Endothelial cell of umbilical vein (primary cell): ENCODE results near the gene NTN3. TPM values are rescaled to one million over a fixed set of nuclear protein-coding genes. Genes with fewer than 3 reads are reported as not detected.

Source experiments
- BruUV-seq: library from RNA; stranded (reverse); fragments of 400-500 nt; replicated peaks from 2 replicates; lab custom pipeline; 2021; lab: Mats Ljungman, UMichigan
- CTCF ChIA-PET: fragments of 300-600, 350-600 bp; sonication (Branson Sonifier 250); formaldehyde crosslinking; loops from one replicate; lab custom pipeline; 2021; ENCODE audit warnings: antibody characterized with exemption, inconsistent platforms; lab: Charles Lee
- POLR2A ChIA-PET: fragments of 300-600, 350-600 bp; sonication (Branson Sonifier 250); formaldehyde crosslinking; loops from one replicate; lab custom pipeline; 2021; ENCODE audit warnings: antibody characterized with exemption, inconsistent platforms; lab: Charles Lee
- DNase-seq: peaks from one replicate; pipeline ENCODE4 v3.0.0-alpha.2; 2011; ENCODE audit warnings: low read depth, low spot score
- FAIRE-seq: peaks from 2 replicates; lab custom pipeline; 2011; peaks lifted over from hg19 to GRCh38; lab: Jason Lieb, UNC
- H2AFZ ChIP-seq: 2 replicates; pipeline ENCODE4 v1.6.0; 2012; ENCODE audit warnings: low read depth, low read length, control low read depth, inconsistent platforms
- H3K27ac ChIP-seq: 2 replicates; pipeline ENCODE4 v1.5.1; 2011; ENCODE audit warnings: low read depth, mild to moderate bottlenecking, control low read depth, low read length, moderate library complexity; ENCODE audit not compliant: insufficient read depth
- H3K27me3 ChIP-seq, 2 experiments: 2 replicates each; pipeline versions ENCODE4 v1.6.0 to v1.6.1; 2011; ENCODE audit warnings: low read length in 2 of 2, mixed read lengths in 1 of 2; ENCODE audit not compliant: control insufficient read depth in 2 of 2, insufficient read depth in 2 of 2
- H3K36me3 ChIP-seq, 2 experiments: 2 replicates in 1 of 2; 3 replicates in 1 of 2; pipeline ENCODE4 v1.5.1; 2011; ENCODE audit warnings: low read length in 2 of 2, mild to moderate bottlenecking in 1 of 2, moderate library complexity in 1 of 2; ENCODE audit not compliant: control insufficient read depth in 2 of 2, insufficient read depth in 2 of 2; ENCODE audit errors: extremely low read depth in 1 of 2
- H3K4me1 ChIP-seq: 3 replicates; pipeline ENCODE4 v1.5.1; 2011; ENCODE audit warnings: mild to moderate bottlenecking, low read length; ENCODE audit not compliant: control insufficient read depth, insufficient read depth; ENCODE audit errors: extremely low read depth
- H3K4me2 ChIP-seq: 2 replicates; pipeline ENCODE4 v1.6.1; 2011; ENCODE audit warnings: low read length, control low read depth, mixed read lengths; ENCODE audit not compliant: insufficient read depth
- H3K4me3 ChIP-seq, 3 experiments: fragments of 200-600 bp in 1 of 3; sonication (generic), shearing (Covaris generic) in 1 of 3; replicated peaks in 1 of 3; 2 replicates each; pipeline ENCODE4 v1.5.1; 2011 to 2016; ENCODE audit warnings: control low read depth in 3 of 3, low read length in 3 of 3, mild to moderate bottlenecking in 2 of 3, inconsistent platforms in 1 of 3, low read depth in 1 of 3, moderate library complexity in 1 of 3; ENCODE audit not compliant: insufficient read depth in 1 of 3
- H3K79me2 ChIP-seq: 2 replicates; pipeline ENCODE4 v1.6.0; 2012; ENCODE audit warnings: low read length, inconsistent platforms; ENCODE audit not compliant: control insufficient read depth, insufficient read depth
- H3K9ac ChIP-seq: replicated peaks from 2 replicates; pipeline ENCODE3; 2011; ENCODE audit warnings: low read length, control low read depth; ENCODE audit not compliant: insufficient read depth; ENCODE audit errors: extremely low read depth
- H3K9me1 ChIP-seq: replicated peaks from 3 replicates; pipeline ENCODE4 v1.6.0; 2011; ENCODE audit warnings: mild to moderate bottlenecking, low read length; ENCODE audit not compliant: control insufficient read depth, insufficient read depth; ENCODE audit errors: extremely low read depth
- H3K9me3 ChIP-seq: replicated peaks from 2 replicates; pipeline ENCODE4 v1.5.1; 2012; ENCODE audit warnings: low read length, inconsistent platforms; ENCODE audit not compliant: control insufficient read depth, insufficient read depth
- H4K20me1 ChIP-seq: replicated peaks from 2 replicates; pipeline ENCODE3; 2011; ENCODE audit warnings: mild to moderate bottlenecking, low read length; ENCODE audit not compliant: control insufficient read depth, insufficient read depth; ENCODE audit errors: extremely low read depth
- FOS ChIP-seq: IDR thresholded peaks from 2 replicates; pipeline ENCODE4 v1.6.1; 2011; ENCODE audit warnings: mild to moderate bottlenecking, low read length, moderate library complexity, borderline replicate concordance; ENCODE audit not compliant: insufficient read depth
- GATA2 ChIP-seq: IDR thresholded peaks from 2 replicates; pipeline ENCODE4 v1.7.0; 2011; ENCODE audit warnings: low read depth, mild to moderate bottlenecking, moderate library complexity, mixed read lengths, low read length; ENCODE audit not compliant: insufficient read length, insufficient read depth
- JUN ChIP-seq: IDR thresholded peaks from 2 replicates; pipeline ENCODE4 v1.6.1; 2011; ENCODE audit warnings: borderline replicate concordance, low read depth; ENCODE audit not compliant: insufficient read length, insufficient read depth
- POLR2A ChIP-seq: IDR thresholded peaks from 2 replicates; pipeline ENCODE4 v1.6.1; 2012; ENCODE audit warnings: low read depth, mild to moderate bottlenecking, control low read depth, low read length
- POLR2AphosphoS5 ChIP-seq: IDR thresholded peaks from 2 replicates; pipeline ENCODE4 v1.6.1; 2012; ENCODE audit warnings: low read depth, mild to moderate bottlenecking, control low read depth, low read length, moderate library complexity; ENCODE audit not compliant: insufficient read depth
- dilution Hi-C: fragments of 300-500 bp; cut with MboI; formaldehyde crosslinking; loops from one replicate; pipeline ENCODE4 v1.15.0; 2019; ENCODE audit warnings: low sequenced_read_pairs; ENCODE audit not compliant: extremely low pct_ligation_motif_present
- intact Hi-C: fragments of 100-400 bp; cut with micrococcal nuclease; formaldehyde crosslinking; loops from one replicate; pipeline ENCODE4 v1.10.0; 2022
- polyA plus RNA-seq, 4 experiments: library from polyadenylated mRNA; depleted of rRNA in 3 of 4; stranded (reverse) in 3 of 4; unstranded in 1 of 4; fragments of >200 nt; gene quantifications; 2 replicates each; pipeline versions ENCODE4 v1.2.1 to v1.2.3, GENCODE V29; 2011 to 2012; ENCODE audit warnings: missing spikeins in 1 of 4
- total RNA-seq: library from RNA; stranded (reverse); gene quantifications from 2 replicates; pipeline ENCODE4 v1.2.3, GENCODE V29; 2021
- TF ChIP-seq, protein P1 (sequence below), 2 donors: IDR thresholded peaks; 1 replicate in 1 of 2; 2 replicates in 1 of 2; pipeline ENCODE4 v1.5.1; 2011; ENCODE audit warnings: low read length in 2 of 2, mild to moderate bottlenecking in 2 of 2, moderate library complexity in 2 of 2, control low read depth in 1 of 2, inconsistent platforms in 1 of 2, low read depth in 1 of 2; ENCODE audit not compliant: insufficient read depth in 1 of 2; ENCODE audit errors: extremely low read depth in 1 of 2
- TF ChIP-seq, protein P2 (sequence below): IDR thresholded peaks from 2 replicates; pipeline ENCODE4 v1.6.1; 2011; ENCODE audit not compliant: insufficient read depth, insufficient read length

The NTN3 gene
- total and polyA plus RNA-seq, 2 donors (not counting 3 experiments of a cell fraction or from before 2014, with no cell fraction given) = 0.15 TPM; not detected in 1

DNA sequence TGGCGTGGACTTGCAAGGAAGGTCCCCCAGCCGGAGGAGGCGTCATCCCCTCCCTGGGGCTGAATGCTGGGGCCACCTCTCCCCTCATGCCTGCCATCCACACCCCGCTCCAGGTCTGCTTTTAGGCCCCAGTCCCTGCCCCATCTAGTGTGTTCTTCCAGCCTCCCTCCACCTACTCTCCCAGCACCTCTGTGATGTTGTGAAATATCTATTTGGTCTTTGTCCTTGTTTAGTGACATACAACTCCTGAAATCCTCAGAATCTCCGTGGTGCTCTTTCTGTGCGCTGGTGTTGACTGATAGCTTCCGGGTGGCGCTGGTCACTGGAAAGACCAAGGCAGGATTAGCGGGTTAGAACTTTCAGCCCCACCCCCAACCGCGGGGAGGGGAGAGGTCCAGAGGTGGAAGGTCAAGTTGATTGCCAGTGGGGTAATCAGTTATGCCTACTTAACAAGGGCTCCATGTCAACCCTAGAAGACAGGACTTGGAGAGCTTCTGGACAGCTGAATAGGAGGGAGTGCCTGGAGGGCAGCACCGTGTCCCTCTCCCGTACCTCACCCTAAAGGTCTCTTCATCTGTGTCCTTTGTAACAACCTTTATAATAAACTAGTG lies 13.9 kb downstream of the NTN3 start:
- Histone ChIP-seq H2AFZ (no peak overlapping the region), H3K4me1 (no peaks in the 10 kb centered on the region), H3K9ac (no peak overlapping the region), H4K20me1 (no peaks in the 10 kb centered on the region), H3K27me3 (no peaks in the 10 kb centered on the region), H3K36me3 (no peaks in the 10 kb centered on the region), H3K4me2 (no peak overlapping the region), H3K27ac (no peak overlapping the region), H3K9me3 (no peaks in the 10 kb centered on the region), H3K79me2 (peaks cover 6% of the 10 kb centered on the region), H3K9me1 (no peaks in the 10 kb centered on the region), H3K4me3 (no peak overlapping the region)
- no peak for DNase-seq
- BruUV-seq = no TSS peak
- dilution Hi-C loops = no loop called here
- CTCF ChIA-PET = interaction anchor here (3.0 kb wide), 1 partner anchor 16 kb away, joined by 14 read pairs; no protein-coding TSS in a partner anchor
- TF ChIP-seq, protein P1, sequence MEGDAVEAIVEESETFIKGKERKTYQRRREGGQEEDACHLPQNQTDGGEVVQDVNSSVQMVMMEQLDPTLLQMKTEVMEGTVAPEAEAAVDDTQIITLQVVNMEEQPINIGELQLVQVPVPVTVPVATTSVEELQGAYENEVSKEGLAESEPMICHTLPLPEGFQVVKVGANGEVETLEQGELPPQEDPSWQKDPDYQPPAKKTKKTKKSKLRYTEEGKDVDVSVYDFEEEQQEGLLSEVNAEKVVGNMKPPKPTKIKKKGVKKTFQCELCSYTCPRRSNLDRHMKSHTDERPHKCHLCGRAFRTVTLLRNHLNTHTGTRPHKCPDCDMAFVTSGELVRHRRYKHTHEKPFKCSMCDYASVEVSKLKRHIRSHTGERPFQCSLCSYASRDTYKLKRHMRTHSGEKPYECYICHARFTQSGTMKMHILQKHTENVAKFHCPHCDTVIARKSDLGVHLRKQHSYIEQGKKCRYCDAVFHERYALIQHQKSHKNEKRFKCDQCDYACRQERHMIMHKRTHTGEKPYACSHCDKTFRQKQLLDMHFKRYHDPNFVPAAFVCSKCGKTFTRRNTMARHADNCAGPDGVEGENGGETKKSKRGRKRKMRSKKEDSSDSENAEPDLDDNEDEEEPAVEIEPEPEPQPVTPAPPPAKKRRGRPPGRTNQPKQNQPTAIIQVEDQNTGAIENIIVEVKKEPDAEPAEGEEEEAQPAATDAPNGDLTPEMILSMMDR (IDR thresholded peaks at IDR 0.05; ENCODE audit: extremely low read depth in 1 of 2, insufficient read depth in 1 of 2, low read depth in 1 of 2, low read length in 2 of 2) = no peak
- TF ChIP-seq GATA2 (no peak), POLR2A (no peak), JUN (no peak), FOS (no peak), POLR2AphosphoS5 (no peak)
- TF ChIP-seq, protein P2, sequence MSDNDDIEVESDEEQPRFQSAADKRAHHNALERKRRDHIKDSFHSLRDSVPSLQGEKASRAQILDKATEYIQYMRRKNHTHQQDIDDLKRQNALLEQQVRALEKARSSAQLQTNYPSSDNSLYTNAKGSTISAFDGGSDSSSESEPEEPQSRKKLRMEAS = no peak
- no peak for FAIRE-seq
- intact Hi-C loops = no loop called here
- POLR2A ChIA-PET = no interaction called here
